Stimulated activated memory B cell treated with anti-CD40 and anti-IgM and Interleukin-4, amounts not matched to agents 10 μg/mL and 1 μg/mL and 100 μg/mL, for 72 hours (primary cell): ENCODE data around the gene MAN1C1.
"Not testable (repeated sequence)": the region's sequence is repeated elsewhere in the genome, so short reads cannot be mapped to it uniquely, and the experiment has no call there.

ENCODE experiments used
- ATAC-seq: fragments of 150-1000 bp; cut with Tn5 transposase; 2 replicates; pipeline ENCODE4 v1.10.0; 2021
- H3K27ac Mint-ChIP-seq: one replicate; pipeline ENCODE4 v1.8.0; 2022; ENCODE audit warnings: mild to moderate bottlenecking, mixed read lengths
- H3K27me3 Mint-ChIP-seq: one replicate; pipeline ENCODE4 v1.8.0; 2022; ENCODE audit warnings: mixed read lengths
- H3K36me3 Mint-ChIP-seq: one replicate; pipeline ENCODE4 v1.8.0; 2022; ENCODE audit warnings: mixed read lengths
- H3K4me1 Mint-ChIP-seq: one replicate; pipeline ENCODE4 v1.8.0; 2022; ENCODE audit warnings: mixed read lengths
- H3K4me3 Mint-ChIP-seq: one replicate; pipeline ENCODE4 v1.8.0; 2022; ENCODE audit warnings: mild to moderate bottlenecking, moderate library complexity, mixed read lengths
- H3K9me3 Mint-ChIP-seq: one replicate; pipeline ENCODE4 v1.8.0; 2022; ENCODE audit warnings: mixed read lengths

The MAN1C1 gene

DNA sequence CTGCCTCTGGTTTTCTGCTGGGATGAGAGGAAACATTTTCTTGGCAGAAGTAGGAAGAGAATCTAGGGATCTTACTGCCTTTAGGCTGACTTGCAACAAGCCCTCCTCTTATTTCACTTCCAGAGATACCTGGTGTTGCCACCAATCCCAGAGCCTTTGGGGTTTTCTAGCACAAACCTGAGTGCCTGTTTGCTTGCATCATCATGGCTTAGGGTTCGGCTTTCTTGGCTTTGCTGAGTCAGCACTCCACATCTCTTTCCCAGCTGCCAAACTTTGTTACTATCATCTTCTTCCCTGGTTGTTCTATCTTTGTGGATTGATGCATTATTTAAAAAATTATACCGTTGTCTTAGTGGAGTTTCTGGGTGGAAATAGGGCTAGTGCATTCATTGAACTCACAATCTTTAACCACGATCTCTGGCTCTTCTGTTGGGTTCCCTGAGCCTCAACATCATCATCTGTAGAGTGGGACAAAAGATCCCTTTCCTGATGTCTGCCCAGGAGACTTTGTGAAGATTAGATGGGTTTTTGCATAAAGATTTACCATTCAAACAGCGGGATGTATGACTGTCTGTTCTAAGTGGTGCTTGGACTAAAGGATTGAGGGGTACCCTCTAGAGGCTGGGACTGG, 106.8 kb downstream of the MAN1C1 start:
- no peaks in the 10 kb centered on the region for H3K9me3 Mint-ChIP-seq
- H3K27me3 Mint-ChIP-seq: peaks cover 76% of the 10 kb centered on the region
- no peak overlapping the region for H3K4me3 Mint-ChIP-seq
- no peaks in the 10 kb centered on the region for H3K36me3 Mint-ChIP-seq
- no peak for ATAC-seq
- no peak overlapping the region for H3K27ac Mint-ChIP-seq
- H3K4me1 Mint-ChIP-seq: no peaks in the 10 kb centered on the region

DNA sequence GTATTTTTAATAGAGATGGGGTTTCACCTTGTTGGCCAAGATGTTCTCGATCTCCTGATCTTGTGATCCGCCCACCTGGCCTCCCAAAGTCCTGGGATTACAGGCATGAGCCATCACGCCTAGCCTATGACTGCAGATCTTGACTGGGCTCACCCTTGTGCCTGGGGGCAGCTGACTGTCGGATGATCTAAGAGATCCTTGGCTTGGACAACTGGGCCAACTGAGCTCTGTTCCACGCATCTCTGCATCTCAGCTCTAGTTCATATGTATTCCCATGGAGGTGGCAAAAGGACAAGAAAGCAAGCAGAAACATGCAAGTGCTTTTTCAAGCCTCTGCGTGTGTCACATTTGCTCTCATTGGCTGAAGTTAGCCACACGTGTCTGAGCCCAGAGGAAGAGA, 107.6 kb downstream of the MAN1C1 start:
- no peak for ATAC-seq
- peaks cover 78% of the 10 kb centered on the region for H3K27me3 Mint-ChIP-seq
- H3K27ac Mint-ChIP-seq: no peak overlapping the region
- H3K4me3 Mint-ChIP-seq: no peak overlapping the region
- H3K4me1 Mint-ChIP-seq: no peaks in the 10 kb centered on the region
- H3K9me3 Mint-ChIP-seq: peaks cover 3% of the 10 kb centered on the region
- H3K36me3 Mint-ChIP-seq: no peaks in the 10 kb centered on the region

DNA sequence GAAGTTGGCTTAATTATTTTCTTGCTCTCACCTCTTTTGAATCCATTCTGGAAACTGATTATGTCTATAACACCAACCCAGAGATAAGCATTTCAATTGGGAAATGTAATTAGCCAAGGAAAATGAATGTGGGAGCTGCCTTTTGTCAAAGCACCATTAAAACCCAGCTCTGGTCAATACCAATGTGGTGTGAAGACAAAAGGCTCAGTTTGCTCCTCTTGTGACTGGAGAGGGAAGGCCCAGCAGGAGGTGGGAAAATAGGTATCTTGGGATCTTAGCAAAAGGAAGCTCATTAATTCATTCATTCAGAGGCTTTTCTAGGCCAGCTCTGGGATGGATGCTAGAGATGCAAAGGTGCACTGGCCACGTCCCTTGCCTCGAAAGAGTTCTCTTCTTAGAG, 108.4 kb downstream of the MAN1C1 start:
- no peak overlapping the region for H3K27ac Mint-ChIP-seq
- H3K27me3 Mint-ChIP-seq: peaks cover 86% of the 10 kb centered on the region
- H3K4me1 Mint-ChIP-seq: no peaks in the 10 kb centered on the region
- peaks cover 3% of the 10 kb centered on the region for H3K9me3 Mint-ChIP-seq
- no peaks in the 10 kb centered on the region for H3K36me3 Mint-ChIP-seq
- no peak for ATAC-seq
- H3K4me3 Mint-ChIP-seq: no peak overlapping the region

DNA sequence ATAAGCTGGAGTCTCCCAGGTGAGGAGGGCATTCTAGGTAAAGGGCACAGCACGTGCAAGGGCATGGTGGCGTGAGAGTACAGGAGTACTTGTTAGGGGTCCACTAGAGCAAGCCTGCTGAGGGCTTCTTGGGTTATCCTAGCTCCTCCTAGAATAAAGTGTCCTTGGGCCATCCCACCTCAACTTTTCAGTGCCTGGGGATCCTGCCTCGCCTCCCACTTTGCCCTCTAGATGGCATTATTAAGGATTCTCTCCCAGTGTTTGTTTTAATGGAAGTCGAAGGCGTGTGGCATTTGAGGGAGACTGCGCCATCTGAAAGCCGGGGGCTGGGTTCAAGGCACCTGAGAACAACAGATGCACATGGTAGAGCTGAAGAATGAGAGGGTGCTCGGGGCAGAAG, 108.9 kb downstream of the MAN1C1 start:
- peaks cover 91% of the 10 kb centered on the region for H3K27me3 Mint-ChIP-seq
- H3K4me1 Mint-ChIP-seq: no peaks in the 10 kb centered on the region
- peaks cover 3% of the 10 kb centered on the region for H3K9me3 Mint-ChIP-seq
- no peak for ATAC-seq
- H3K36me3 Mint-ChIP-seq: no peaks in the 10 kb centered on the region
- no peak overlapping the region for H3K4me3 Mint-ChIP-seq
- H3K27ac Mint-ChIP-seq: no peak overlapping the region

DNA sequence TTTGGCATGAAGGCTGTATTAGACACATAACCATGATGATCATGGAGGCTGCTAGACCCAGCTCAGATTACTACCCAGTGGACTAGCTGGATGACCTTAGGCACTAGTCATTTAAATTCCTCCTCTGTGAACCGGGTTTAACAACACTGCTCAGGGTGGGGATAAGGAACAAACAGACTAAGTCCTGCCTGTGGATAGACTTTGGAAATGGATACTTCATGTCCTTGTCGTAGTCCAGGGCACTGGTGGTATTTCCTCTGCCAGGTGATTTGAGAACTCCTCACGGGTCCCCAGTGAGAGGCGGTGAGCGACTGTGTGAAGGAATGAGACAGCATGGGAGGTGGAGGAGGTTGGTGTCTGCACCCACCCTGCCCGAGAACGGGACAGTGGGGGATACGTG, 110.5 kb downstream of the MAN1C1 start:
- Mint-ChIP-seq H3K27me3 (peaks cover 99% of the 10 kb centered on the region), H3K36me3 (no peaks in the 10 kb centered on the region), H3K4me1 (peaks cover 11% of the 10 kb centered on the region), H3K9me3 (peaks cover 3% of the 10 kb centered on the region), H3K4me3 (no peak overlapping the region), H3K27ac (no peak overlapping the region)
- ATAC-seq: no peak

DNA sequence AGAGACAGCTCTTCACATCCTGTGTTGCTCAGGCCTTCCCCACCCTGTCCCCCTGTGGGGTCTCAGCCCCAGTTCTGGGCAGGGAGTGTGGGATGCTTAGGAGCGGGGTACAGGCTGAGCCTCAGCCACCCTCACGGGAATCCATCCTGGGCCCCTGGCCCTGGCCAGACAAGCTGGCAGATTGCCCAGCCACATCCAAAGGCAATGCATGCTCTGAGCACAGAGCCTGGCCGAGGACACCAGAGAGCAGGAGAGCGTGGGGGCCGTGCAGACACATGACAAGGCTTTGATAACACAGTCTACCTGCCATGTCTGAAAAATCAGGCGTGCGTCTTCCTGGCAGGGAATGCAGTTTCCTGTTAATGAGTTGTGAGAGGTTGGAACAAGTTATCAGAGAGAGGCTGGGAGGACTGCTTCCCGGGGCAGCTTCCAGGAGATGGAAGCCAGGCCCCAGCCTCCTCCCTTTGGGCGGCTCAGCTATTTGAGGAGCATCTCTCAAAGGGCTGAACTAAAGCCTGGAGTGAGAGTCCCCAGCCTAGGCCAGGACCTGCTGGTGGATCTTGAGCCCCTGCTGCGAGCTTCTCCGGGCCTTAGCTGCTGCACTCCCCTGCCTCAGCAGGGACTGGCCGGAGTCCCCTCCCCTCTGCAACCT, 111.2 kb downstream of the MAN1C1 start:
- Mint-ChIP-seq H3K4me3 (no peak overlapping the region), H3K4me1 (peaks cover 11% of the 10 kb centered on the region), H3K36me3 (no peaks in the 10 kb centered on the region), H3K27me3 (peaks cover 99% of the 10 kb centered on the region), H3K27ac (no peak overlapping the region), H3K9me3 (peaks cover 3% of the 10 kb centered on the region)
- ATAC-seq: no peak

DNA sequence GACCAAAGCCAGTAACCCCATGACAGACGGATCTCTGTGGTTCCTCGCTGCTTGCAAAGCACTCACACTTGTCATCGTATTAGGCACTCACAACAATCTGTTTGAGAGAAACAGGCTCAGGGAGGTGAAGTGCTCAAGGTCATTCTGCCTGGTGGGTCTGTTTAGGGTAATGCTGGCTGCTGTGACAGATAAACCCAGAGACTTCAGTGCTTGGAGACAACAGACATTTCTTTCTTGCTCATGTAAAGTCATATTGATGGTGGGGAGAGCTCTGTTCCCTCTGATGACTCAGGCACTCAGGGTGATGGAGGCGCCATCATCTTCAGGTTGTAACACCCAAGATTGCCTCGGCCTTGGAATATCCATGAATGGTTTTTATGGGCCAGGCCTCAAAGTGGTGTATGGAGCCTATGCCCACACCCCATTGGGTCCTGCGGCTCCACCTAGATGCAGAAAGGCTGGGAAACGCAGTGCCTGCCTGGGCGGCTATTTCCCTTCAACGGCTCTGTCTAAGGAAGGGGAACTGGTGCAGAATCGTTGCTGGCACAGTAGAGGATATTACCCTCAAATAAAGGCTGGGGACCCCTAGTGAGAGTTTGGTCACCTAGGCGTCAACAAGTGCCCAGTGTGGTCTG, 111.8 kb downstream of the MAN1C1 start:
- Mint-ChIP-seq H3K4me1 (peaks cover 11% of the 10 kb centered on the region), H3K36me3 (no peaks in the 10 kb centered on the region), H3K27me3 (peaks cover 99% of the 10 kb centered on the region), H3K9me3 (peaks cover 3% of the 10 kb centered on the region), H3K4me3 (no peak overlapping the region), H3K27ac (no peak overlapping the region)
- no peak for ATAC-seq

DNA sequence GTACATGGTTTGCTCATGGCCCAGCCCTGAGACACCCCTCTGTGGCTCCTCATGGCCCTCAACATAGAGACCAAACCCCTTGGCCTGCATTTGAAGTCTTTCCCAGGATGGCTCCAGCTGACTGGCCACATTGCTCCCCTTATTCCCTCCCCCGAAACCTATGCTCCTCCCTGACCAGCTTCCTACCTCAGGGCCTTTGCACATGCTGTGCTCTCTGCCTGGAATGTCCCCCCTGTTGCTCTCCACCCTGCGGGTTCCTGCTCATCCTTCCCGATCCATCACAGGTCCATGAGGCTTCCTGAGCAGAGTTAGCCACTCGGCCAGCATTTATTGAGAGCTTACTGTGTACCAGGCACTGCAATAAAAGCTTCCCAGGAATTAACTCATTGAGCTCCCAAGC, 112.5 kb downstream of the MAN1C1 start:
- H3K36me3 Mint-ChIP-seq: no peaks in the 10 kb centered on the region
- peaks cover 98% of the 10 kb centered on the region for H3K27me3 Mint-ChIP-seq
- no peak overlapping the region for H3K4me3 Mint-ChIP-seq
- H3K27ac Mint-ChIP-seq: no peak overlapping the region
- ATAC-seq: no peak
- peaks cover 3% of the 10 kb centered on the region for H3K9me3 Mint-ChIP-seq
- H3K4me1 Mint-ChIP-seq: peaks cover 11% of the 10 kb centered on the region

DNA sequence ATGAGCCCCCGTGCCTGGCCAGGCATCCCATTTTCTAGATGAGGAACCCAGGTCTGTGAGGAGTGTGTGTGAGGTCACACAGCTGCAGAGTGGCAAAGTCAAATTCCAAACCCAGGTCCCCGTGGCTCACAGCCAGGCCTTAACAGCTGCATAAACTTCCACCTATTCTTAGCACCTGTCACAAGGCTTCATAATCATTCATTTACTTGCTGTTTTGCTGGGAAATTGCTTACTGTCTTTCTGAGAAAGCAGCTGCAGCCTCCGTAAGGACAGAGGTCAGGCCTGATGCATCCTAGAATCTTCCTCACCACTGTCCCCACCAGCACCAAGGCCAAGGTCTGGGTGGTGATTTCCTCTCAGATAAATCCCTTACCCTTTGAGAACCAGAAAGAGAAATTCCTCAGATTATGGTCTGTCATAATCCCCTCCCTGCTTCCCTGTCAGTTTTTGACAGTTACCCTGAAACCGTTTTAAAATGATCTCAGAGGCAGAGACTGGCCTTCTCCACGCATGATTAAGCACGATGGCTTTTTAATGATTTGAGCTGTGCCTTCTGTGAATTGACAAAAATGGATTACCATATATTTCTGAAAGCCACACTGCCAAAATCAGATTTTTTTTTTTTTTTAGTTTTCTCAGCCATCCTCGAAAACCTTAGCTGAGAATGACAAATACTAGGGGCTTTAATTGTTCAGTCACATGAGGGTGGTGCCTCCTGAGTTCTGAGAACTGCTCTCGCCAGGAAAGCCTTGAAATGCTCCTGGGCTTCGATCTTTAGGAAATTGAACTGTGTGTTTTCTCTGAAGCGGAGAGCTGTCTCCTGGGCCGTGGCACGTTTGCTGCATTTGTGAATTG, 113.4 kb downstream of the MAN1C1 start:
- no peaks in the 10 kb centered on the region for H3K36me3 Mint-ChIP-seq
- H3K9me3 Mint-ChIP-seq: peaks cover 3% of the 10 kb centered on the region
- no peak overlapping the region for H3K4me3 Mint-ChIP-seq
- peaks cover 11% of the 10 kb centered on the region for H3K4me1 Mint-ChIP-seq
- no peak overlapping the region for H3K27ac Mint-ChIP-seq
- no peak for ATAC-seq
- H3K27me3 Mint-ChIP-seq: peaks cover 88% of the 10 kb centered on the region

DNA sequence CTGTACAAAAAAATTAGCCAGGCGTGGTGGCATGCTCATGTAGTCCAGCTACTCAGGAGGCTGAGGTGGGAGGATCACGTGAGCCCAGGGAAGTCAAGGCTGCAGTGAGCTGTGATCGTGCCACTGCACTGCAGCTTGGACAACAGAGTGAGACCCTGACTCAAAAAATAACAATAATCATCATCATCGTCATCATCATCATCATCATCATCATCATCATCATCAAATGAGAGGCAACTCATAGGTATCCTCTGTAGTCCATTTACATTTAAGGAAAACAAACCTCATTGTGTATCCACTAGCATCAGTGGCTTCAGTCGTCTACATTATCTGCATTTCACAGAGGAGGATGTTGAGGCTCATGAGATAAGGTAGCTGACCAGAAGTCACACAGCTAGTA, 114.6 kb downstream of the MAN1C1 start:
- Mint-ChIP-seq H3K4me3 (no peak overlapping the region), H3K27ac (no peak overlapping the region), H3K4me1 (peaks cover 11% of the 10 kb centered on the region), H3K36me3 (no peaks in the 10 kb centered on the region), H3K27me3 (peaks cover 84% of the 10 kb centered on the region), H3K9me3 (peaks cover 3% of the 10 kb centered on the region)
- no peak for ATAC-seq

DNA sequence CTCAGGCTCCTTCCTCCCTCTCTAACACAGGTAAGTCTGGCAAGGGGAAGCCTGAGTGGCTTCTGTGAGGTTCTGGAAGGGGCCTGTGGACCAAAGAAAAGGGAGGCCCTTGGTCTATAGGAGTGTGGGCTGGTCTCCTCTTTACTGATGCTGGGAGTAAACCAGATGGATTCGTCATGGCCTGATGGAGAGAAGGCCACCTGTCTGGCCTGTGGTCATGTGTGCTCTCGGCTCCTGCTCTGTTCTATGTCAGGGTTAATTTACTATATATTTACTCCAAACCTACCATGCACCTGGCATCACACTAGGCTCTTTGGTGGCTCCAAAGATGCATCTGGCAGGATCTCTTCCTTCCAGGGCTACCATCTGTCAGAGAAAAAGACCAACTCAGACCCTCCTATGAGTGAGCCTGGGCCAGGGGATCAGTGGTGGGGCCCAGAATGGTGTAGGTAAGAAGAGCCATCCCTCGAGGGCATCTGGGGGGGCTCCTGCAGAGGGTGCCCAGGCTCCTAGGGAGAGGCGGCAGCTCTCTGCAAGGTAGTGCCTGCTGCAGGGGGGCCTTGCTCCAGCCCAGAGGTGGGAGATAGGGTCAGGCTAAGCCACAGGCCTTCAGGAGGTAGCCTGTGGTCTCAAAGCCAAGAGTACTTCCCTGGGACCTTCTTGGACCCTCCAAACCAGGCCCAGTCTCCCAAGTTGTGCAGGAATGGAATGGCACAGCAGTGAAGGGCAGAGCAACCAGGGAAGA, 115.2 kb downstream of the MAN1C1 start:
- H3K9me3 Mint-ChIP-seq: peaks cover 3% of the 10 kb centered on the region
- no peak overlapping the region for H3K27ac Mint-ChIP-seq
- ATAC-seq: no peak
- H3K4me1 Mint-ChIP-seq: peaks cover 11% of the 10 kb centered on the region
- peaks cover 84% of the 10 kb centered on the region for H3K27me3 Mint-ChIP-seq
- H3K36me3 Mint-ChIP-seq: no peaks in the 10 kb centered on the region
- no peak overlapping the region for H3K4me3 Mint-ChIP-seq

DNA sequence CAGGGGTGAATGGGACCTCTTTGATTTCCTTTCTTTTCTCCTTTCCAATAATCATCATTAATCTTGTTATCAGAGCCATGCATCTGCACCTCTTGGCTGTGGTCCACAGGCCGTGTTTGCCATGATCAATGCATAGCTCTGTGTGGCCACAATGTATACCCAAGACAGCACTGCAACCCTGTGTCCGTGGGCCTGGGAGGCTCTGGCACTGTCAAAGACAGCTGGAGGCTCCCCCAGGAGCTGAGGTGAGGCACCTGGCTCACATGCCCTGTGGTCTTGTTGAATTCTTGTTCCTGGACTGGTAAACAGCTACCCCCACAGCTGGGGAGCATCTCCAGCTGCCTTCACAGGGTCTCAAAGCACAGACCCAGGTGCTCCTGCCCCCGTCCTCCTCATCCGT, 116.2 kb downstream of the MAN1C1 start:
- Mint-ChIP-seq H3K4me1 (peaks cover 11% of the 10 kb centered on the region), H3K27ac (no peak overlapping the region)

DNA sequence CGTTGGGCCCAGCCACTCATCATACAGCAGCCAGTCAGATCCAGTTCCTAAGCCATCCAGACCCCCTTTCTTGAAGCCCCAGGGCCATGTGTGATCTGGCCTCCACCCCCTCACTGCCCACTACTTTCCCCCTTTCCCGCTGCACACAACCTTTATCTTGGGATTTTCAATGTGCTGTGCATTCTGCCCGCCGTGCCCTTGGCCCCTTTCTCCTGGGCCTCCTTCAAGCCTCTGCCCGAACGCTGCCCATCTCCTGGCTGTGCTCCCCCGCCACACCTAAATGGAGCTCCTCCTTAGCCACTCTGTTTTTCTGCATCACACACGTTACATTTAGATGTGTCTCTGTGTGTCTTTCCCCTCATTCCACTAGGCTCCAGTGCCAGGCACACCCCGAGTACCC, 116.7 kb downstream of the MAN1C1 start:
- Mint-ChIP-seq H3K4me3 (no peak overlapping the region), H3K4me1 (peaks cover 11% of the 10 kb centered on the region)

More for the DNA sequence above, 116.2 kb downstream of the MAN1C1 start:
- H3K36me3 Mint-ChIP-seq: no peaks in the 10 kb centered on the region
- peaks cover 74% of the 10 kb centered on the region for H3K27me3 Mint-ChIP-seq
- peaks cover 3% of the 10 kb centered on the region for H3K9me3 Mint-ChIP-seq
- ATAC-seq: no peak
- no peak overlapping the region for H3K4me3 Mint-ChIP-seq

DNA sequence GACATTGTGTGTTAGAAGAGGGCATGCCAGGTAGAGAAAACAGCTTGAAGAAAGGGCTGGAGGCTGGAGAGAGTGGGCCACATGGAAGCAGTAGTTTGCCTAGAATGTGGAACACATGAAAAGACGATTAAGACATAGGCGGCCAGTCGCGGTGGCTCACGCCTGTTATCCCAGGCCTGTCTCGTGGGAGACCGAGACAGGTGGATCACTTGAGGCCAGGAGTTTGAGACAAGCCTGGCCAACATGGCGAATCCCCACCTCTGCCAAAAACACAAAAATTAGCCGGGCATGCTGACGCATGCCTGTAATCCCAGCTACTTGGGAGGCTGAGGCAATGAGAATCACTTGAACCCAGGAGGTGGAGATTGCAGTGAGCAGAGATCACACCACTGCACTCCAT, 118.4 kb downstream of the MAN1C1 start:
- H3K36me3 Mint-ChIP-seq, H3K9me3 Mint-ChIP-seq, ATAC-seq, H3K27ac Mint-ChIP-seq, H3K4me3 Mint-ChIP-seq: not testable (repeated sequence)
- Mint-ChIP-seq H3K4me1 (peaks cover 11% of the 10 kb centered on the region), H3K27me3 (peaks cover 60% of the 10 kb centered on the region)

More for the DNA sequence above, 116.7 kb downstream of the MAN1C1 start:
- Mint-ChIP-seq H3K27ac (no peak overlapping the region), H3K9me3 (peaks cover 3% of the 10 kb centered on the region), H3K36me3 (no peaks in the 10 kb centered on the region), H3K27me3 (peaks cover 70% of the 10 kb centered on the region)
- ATAC-seq: no peak
